Fibroblast of lung (primary cell): Measurements from ENCODE around the gene ZNF467. TPM values are rescaled to one million over a fixed set of nuclear protein-coding genes. Genes with fewer than 3 reads are reported as not detected.

Source experiments
- DNase-seq, 2 donors: peaks; one replicate each; pipeline versions ENCODE4 v3.0.0 to v3.0.0-alpha.2; 2010; ENCODE audit warnings: low read depth in 2 of 2
- H2AFZ ChIP-seq: 2 replicates; pipeline ENCODE4 v1.5.1; 2012; ENCODE audit warnings: low read length, control low read depth, inconsistent platforms
- H3K27ac ChIP-seq: 2 replicates; pipeline ENCODE4 v1.5.1; 2011; ENCODE audit warnings: low read length, control low read depth; ENCODE audit not compliant: insufficient read depth
- H3K27me3 ChIP-seq: 2 replicates; pipeline ENCODE4 v1.5.1; 2011; ENCODE audit warnings: mild to moderate bottlenecking, low read length; ENCODE audit not compliant: control insufficient read depth, insufficient read depth
- H3K36me3 ChIP-seq: 2 replicates; pipeline ENCODE4 v1.5.1; 2011; ENCODE audit warnings: low read length; ENCODE audit not compliant: control insufficient read depth, insufficient read depth
- H3K4me1 ChIP-seq: 2 replicates; pipeline ENCODE4 v1.5.1; 2011; ENCODE audit warnings: low read length; ENCODE audit not compliant: control insufficient read depth, insufficient read depth; ENCODE audit errors: extremely low read depth
- H3K4me2 ChIP-seq: 2 replicates; pipeline ENCODE4 v1.5.1; 2011; ENCODE audit warnings: low read length, control low read depth; ENCODE audit not compliant: insufficient read depth; ENCODE audit errors: extremely low read depth
- H3K4me3 ChIP-seq, 4 experiments: fragments of 200-600 bp in 1 of 4; sonication (generic) in 1 of 4; replicated peaks in 1 of 4; 2 replicates each; pipeline ENCODE4 v1.5.1; 2011 to 2016; ENCODE audit warnings: low read length in 4 of 4, low read depth in 3 of 4, mild to moderate bottlenecking in 3 of 4, control low read depth in 2 of 4, inconsistent platforms in 1 of 4, mixed read lengths in 1 of 4; ENCODE audit not compliant: insufficient read depth in 1 of 4; ENCODE audit errors: control extremely low read depth in 1 of 4
- H3K79me2 ChIP-seq: 2 replicates; pipeline ENCODE4 v1.5.1; 2012; ENCODE audit warnings: mild to moderate bottlenecking, low read length, inconsistent platforms; ENCODE audit not compliant: control insufficient read depth, insufficient read depth
- H3K9ac ChIP-seq: 2 replicates; pipeline ENCODE4 v1.5.1; 2011; ENCODE audit warnings: mild to moderate bottlenecking, low read length, control low read depth; ENCODE audit not compliant: insufficient read depth
- H3K9me3 ChIP-seq: 2 replicates; pipeline ENCODE4 v1.5.1; 2012; ENCODE audit warnings: low read depth, low read length; ENCODE audit not compliant: control insufficient read depth, insufficient read depth
- H4K20me1 ChIP-seq: 2 replicates; pipeline ENCODE4 v1.5.1; 2011; ENCODE audit warnings: low read length; ENCODE audit not compliant: control insufficient read depth, insufficient read depth; ENCODE audit errors: extremely low read depth
- EZH2 ChIP-seq: IDR thresholded peaks from 2 replicates; pipeline ENCODE4 v1.5.1; 2012; ENCODE audit warnings: low read length, control low read depth, mild to moderate bottlenecking; ENCODE audit errors: missing control alignments
- polyA plus RNA-seq, 2 donors: library from polyadenylated mRNA; depleted of rRNA in 1 of 2; stranded (reverse) in 1 of 2; unstranded in 1 of 2; fragments of >200 nt; gene quantifications; 2 replicates each; pipeline ENCODE4 v1.2.1, GENCODE V29; 2011 to 2012; ENCODE audit warnings: missing spikeins in 1 of 2
- total RNA-seq: library from RNA; depleted of rRNA; stranded (reverse); fragments of >200 nt; gene quantifications from 2 replicates; pipeline ENCODE4 v1.2.1, GENCODE V29; 2014
- TF ChIP-seq, protein P1 (sequence below), 2 donors: IDR thresholded peaks in 1 of 2; conservative IDR thresholded peaks in 1 of 2; 1 replicate in 1 of 2; 2 replicates in 1 of 2; pipeline ENCODE4 v1.5.1; 2011 to 2012; ENCODE audit warnings: low read length in 2 of 2, control low read depth in 1 of 2, inconsistent platforms in 1 of 2, low read depth in 1 of 2, mild to moderate bottlenecking in 1 of 2

ZNF467 gene
- total and polyA plus RNA-seq, 2 donors (not counting 1 experiment from before 2014, with no cell fraction given), result 0.89 to 1.3 TPM

DNA sequence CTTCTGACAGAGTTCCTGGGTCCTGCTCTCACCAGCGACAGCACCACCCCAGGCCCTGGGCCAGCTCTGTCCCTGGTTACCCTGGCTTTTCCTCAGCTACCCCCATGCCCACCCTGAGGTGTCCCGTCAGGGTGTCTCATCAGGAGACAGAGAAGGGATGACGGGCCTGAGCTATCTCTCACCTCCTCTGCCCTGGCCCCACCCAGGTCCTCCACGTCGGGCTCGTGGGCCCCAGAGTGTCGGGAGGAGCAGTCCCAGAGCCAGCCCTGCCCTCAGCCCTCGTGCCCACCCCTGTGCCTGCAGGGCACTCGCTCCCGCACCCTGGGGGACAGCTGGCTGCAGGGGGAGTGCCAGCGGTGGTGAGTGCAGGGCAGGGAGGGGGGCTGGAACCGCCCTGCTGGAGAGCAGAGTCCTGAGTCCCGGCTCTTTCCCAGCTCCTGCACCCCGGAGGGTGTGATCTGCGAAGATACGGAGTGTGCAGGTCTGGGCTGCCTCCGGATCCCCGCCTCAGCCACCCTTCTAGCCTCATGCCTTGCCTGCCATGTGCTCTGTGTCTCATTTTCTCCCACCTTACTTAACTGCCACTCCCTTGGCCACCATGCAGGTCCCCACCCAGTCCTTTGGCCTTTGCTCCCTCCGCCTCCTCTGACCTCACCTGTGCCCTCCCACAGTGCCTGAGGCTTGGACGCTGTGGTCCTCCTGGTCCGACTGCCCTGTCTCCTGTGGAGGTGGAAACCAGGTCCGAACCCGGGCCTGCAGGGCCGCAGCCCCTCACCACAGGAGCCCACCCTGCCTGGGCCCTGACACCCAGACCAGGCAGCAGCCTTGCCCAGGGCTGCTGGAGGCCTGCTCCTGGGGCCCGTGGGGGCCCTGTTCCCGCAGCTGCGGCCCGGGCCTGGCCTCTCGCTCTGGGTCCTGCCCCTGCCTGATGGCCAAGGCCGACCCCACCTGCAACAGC is 48.1 kb upstream of the ZNF467 start:
- Histone ChIP-seq H3K36me3 (no peaks in the 10 kb centered on the region), H3K4me1 (no peaks in the 10 kb centered on the region)

DNA sequence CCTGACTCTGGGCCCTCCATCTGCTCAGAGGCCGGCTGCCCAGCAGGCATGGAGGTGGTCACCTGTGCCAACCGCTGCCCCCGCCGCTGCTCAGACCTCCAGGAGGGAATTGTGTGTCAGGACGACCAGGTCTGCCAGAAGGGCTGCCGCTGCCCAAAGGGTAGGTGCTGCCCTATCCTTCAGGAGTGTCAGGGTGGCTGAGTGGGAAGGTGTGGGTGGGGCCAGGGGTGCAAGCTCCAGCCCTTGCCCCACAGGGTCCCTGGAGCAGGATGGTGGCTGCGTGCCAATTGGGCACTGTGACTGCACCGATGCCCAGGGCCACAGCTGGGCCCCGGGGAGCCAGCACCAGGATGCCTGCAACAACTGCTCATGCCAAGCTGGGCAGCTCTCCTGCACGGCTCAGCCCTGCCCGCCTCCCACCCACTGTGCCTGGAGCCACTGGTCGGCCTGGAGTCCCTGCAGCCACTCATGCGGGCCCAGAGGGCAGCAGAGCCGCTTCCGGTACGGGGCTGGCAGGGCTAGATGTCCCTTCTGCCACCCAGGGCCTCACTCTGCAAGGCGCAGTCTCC is 47.3 kb upstream of the ZNF467 start:
- no peaks in the 10 kb centered on the region for H3K79me2 ChIP-seq
- H3K27ac ChIP-seq, result no peak overlapping the region
- H3K9me3 ChIP-seq, result no peaks in the 10 kb centered on the region
- no peak overlapping the region for H2AFZ ChIP-seq
- no peak overlapping the region for H3K4me2 ChIP-seq
- H3K9ac ChIP-seq, result no peak overlapping the region
- no peak for TF ChIP-seq EZH2
- TF ChIP-seq, protein P1, sequence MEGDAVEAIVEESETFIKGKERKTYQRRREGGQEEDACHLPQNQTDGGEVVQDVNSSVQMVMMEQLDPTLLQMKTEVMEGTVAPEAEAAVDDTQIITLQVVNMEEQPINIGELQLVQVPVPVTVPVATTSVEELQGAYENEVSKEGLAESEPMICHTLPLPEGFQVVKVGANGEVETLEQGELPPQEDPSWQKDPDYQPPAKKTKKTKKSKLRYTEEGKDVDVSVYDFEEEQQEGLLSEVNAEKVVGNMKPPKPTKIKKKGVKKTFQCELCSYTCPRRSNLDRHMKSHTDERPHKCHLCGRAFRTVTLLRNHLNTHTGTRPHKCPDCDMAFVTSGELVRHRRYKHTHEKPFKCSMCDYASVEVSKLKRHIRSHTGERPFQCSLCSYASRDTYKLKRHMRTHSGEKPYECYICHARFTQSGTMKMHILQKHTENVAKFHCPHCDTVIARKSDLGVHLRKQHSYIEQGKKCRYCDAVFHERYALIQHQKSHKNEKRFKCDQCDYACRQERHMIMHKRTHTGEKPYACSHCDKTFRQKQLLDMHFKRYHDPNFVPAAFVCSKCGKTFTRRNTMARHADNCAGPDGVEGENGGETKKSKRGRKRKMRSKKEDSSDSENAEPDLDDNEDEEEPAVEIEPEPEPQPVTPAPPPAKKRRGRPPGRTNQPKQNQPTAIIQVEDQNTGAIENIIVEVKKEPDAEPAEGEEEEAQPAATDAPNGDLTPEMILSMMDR (conservative IDR thresholded peaks at IDR 0.05 in 1 of 2, IDR thresholded peaks at IDR 0.05 in 1 of 2; ENCODE audit: low read depth in 1 of 2, low read length in 2 of 2), result no peak
- H3K27me3 ChIP-seq, result no peaks in the 10 kb centered on the region
- H4K20me1 ChIP-seq, result no peaks in the 10 kb centered on the region
- no peaks in the 10 kb centered on the region for H3K36me3 ChIP-seq
- H3K4me1 ChIP-seq, result no peaks in the 10 kb centered on the region
- no peak overlapping the region for H3K4me3 ChIP-seq
- no peak for DNase-seq

More for the DNA sequence above, 48.1 kb upstream of the ZNF467 start:
- H2AFZ ChIP-seq, result no peak overlapping the region
- no peak overlapping the region for H3K4me3 ChIP-seq
- no peak for DNase-seq
- H3K9me3 ChIP-seq, result no peaks in the 10 kb centered on the region
- no peak overlapping the region for H3K27ac ChIP-seq
- H3K4me2 ChIP-seq, result no peak overlapping the region
- H3K9ac ChIP-seq, result no peak overlapping the region
- H3K27me3 ChIP-seq, result no peaks in the 10 kb centered on the region
- H4K20me1 ChIP-seq, result no peaks in the 10 kb centered on the region
- H3K79me2 ChIP-seq, result no peaks in the 10 kb centered on the region
- no peak for TF ChIP-seq EZH2
- TF ChIP-seq, protein P1 (conservative IDR thresholded peaks at IDR 0.05 in 1 of 2, IDR thresholded peaks at IDR 0.05 in 1 of 2; ENCODE audit: low read depth in 1 of 2, low read length in 2 of 2), result no peak

DNA sequence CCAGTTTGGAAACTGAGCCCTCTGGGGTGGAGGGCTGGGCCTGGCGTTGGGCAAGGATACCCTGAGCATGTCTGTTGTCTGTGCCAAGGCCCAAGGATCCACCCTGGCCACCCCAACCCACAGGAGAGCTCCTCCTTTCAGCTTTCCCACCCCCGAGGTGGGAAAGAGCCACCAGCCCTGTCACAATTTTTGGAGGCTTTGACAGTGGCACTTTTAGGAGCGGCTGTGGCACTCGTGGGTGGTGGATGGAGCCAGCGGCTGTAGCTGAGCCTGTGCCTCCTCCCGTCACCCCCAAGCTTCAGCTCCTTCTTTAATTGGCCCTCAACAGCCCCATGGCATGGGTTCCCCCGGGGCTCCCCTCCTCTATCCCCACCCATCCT is 46.6 kb upstream of the ZNF467 start:
- no peaks in the 10 kb centered on the region for H3K9me3 ChIP-seq
- no peaks in the 10 kb centered on the region for H3K4me1 ChIP-seq
- no peaks in the 10 kb centered on the region for H4K20me1 ChIP-seq
- H3K27me3 ChIP-seq, result no peaks in the 10 kb centered on the region
- no peaks in the 10 kb centered on the region for H3K79me2 ChIP-seq
- no peak overlapping the region for H3K9ac ChIP-seq
- H2AFZ ChIP-seq, result no peak overlapping the region
- no peak overlapping the region for H3K4me2 ChIP-seq
- TF ChIP-seq EZH2, result no peak
- TF ChIP-seq, protein P1 (conservative IDR thresholded peaks at IDR 0.05 in 1 of 2, IDR thresholded peaks at IDR 0.05 in 1 of 2; ENCODE audit: low read depth in 1 of 2, low read length in 2 of 2), result no peak
- DNase-seq, result no peak
- H3K4me3 ChIP-seq, result no peak overlapping the region
- H3K36me3 ChIP-seq, result no peaks in the 10 kb centered on the region
- H3K27ac ChIP-seq, result no peak overlapping the region
